Measurements from ENCODE around the gene CLEC18B.

DNA sequence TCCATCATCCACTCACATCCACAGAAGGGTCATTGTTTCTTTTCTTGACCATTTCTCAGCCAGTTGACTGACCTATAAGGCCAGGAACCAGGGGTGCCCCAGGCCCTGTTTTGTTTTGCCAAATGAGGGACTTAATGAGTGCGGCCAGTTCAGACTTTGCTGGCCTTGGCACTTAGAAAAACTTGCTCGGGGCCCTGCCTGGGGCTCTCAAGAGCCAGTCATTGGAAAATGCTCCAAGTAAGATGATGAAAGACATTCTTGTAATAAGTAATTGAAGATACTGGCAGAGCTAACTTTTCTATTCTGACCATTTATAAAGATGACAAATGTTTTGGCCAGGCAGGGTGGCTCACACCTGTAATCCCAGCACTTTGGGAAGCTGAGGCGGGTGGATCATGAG is 29.0 kb upstream of the CLEC18B start:
- TF ChIP-seq, protein P1, sequence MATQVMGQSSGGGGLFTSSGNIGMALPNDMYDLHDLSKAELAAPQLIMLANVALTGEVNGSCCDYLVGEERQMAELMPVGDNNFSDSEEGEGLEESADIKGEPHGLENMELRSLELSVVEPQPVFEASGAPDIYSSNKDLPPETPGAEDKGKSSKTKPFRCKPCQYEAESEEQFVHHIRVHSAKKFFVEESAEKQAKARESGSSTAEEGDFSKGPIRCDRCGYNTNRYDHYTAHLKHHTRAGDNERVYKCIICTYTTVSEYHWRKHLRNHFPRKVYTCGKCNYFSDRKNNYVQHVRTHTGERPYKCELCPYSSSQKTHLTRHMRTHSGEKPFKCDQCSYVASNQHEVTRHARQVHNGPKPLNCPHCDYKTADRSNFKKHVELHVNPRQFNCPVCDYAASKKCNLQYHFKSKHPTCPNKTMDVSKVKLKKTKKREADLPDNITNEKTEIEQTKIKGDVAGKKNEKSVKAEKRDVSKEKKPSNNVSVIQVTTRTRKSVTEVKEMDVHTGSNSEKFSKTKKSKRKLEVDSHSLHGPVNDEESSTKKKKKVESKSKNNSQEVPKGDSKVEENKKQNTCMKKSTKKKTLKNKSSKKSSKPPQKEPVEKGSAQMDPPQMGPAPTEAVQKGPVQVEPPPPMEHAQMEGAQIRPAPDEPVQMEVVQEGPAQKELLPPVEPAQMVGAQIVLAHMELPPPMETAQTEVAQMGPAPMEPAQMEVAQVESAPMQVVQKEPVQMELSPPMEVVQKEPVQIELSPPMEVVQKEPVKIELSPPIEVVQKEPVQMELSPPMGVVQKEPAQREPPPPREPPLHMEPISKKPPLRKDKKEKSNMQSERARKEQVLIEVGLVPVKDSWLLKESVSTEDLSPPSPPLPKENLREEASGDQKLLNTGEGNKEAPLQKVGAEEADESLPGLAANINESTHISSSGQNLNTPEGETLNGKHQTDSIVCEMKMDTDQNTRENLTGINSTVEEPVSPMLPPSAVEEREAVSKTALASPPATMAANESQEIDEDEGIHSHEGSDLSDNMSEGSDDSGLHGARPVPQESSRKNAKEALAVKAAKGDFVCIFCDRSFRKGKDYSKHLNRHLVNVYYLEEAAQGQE (IDR thresholded peaks at IDR 0.05; ENCODE audit: insufficient read depth in 1 of 2, low read depth in 2 of 2, low read length in 2 of 2), result no peak
- no peak for TF ChIP-seq POLR2AphosphoS5 (IDR thresholded peaks at IDR 0.05; ENCODE audit: low read depth, low read length)
- no peak for TF ChIP-seq TAF1 (IDR thresholded peaks at IDR 0.05; ENCODE audit: borderline replicate concordance, insufficient read depth, low read length)
- no peak for TF ChIP-seq SIN3A (IDR thresholded peaks at IDR 0.05; ENCODE audit: borderline replicate concordance, insufficient read depth, low read length)

Data from PFSK-1 (cell line).